ENCODE data around the gene JHY. TPM values are rescaled to one million over a fixed set of nuclear protein-coding genes. Genes with fewer than 3 reads are reported as not detected.

The JHY gene
- total and polyA plus RNA-seq, 4 donors = 0.13 to 0.25 (median 0.14) TPM

DNA sequence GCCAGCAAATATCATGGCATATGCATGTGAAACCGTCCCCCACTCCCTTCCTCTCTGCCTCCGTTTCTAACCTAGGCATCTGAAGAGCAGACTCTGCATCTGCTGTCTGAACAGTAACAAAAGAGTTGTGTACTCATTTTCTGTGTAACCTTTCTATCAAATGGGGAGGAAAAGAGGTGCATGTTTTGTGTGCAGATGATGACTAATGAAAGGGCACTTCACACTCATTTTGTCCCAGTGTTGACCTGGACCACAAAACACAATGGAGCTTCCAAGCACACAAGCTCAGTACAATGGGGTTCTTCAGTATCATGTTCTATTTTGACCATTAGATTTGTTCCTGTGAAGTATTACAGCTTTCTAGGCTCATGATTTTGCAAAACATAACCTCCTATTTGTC lies 13.0 kb downstream of the JHY start:
- Histone ChIP-seq H3K9ac (ENCODE audit: low read depth in 1 of 2, low read length in 2 of 2) (no peak overlapping the region), H3K27ac (ENCODE audit: low read depth in 1 of 2, low read length in 2 of 2) (no peak overlapping the region), H3K4me1 (ENCODE audit: control insufficient read depth in 4 of 4, insufficient read depth in 4 of 4, low read length in 3 of 4) (peaks cover 0 to 4% (median 0%) of the 10 kb centered on the region in 4 donors), H3K36me3 (ENCODE audit: control insufficient read depth in 4 of 4, insufficient read depth in 3 of 4, low read depth in 1 of 4, low read length in 3 of 4) (no peaks in the 10 kb centered on the region), H3K4me3 (ENCODE audit: low read depth in 1 of 3, low read length in 3 of 3) (no peak overlapping the region), H3K9me3 (ENCODE audit: control insufficient read depth in 4 of 4, low read length in 3 of 4) (no peaks in the 10 kb centered on the region), H3K27me3 (ENCODE audit: control insufficient read depth in 4 of 4, insufficient read depth in 4 of 4, low read length in 3 of 4) (peaks cover 0 to 11% (median 0%) of the 10 kb centered on the region in 4 donors)
- DNase-seq (ENCODE audit: low spot score) = no peak
- WGBS = 63% methylated on average over 2 of the region's 2 CpGs
- TF ChIP-seq JUND (IDR thresholded peaks at IDR 0.05) = no peak
- TF ChIP-seq, protein P1, sequence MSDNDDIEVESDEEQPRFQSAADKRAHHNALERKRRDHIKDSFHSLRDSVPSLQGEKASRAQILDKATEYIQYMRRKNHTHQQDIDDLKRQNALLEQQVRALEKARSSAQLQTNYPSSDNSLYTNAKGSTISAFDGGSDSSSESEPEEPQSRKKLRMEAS (IDR thresholded peaks at IDR 0.05) = no peak
- TF ChIP-seq SP1 (IDR thresholded peaks at IDR 0.05) = no peak
- TF ChIP-seq GABPA (IDR thresholded peaks at IDR 0.05 in 1 of 2, conservative IDR thresholded peaks at IDR 0.05 in 1 of 2) = no peak

DNA sequence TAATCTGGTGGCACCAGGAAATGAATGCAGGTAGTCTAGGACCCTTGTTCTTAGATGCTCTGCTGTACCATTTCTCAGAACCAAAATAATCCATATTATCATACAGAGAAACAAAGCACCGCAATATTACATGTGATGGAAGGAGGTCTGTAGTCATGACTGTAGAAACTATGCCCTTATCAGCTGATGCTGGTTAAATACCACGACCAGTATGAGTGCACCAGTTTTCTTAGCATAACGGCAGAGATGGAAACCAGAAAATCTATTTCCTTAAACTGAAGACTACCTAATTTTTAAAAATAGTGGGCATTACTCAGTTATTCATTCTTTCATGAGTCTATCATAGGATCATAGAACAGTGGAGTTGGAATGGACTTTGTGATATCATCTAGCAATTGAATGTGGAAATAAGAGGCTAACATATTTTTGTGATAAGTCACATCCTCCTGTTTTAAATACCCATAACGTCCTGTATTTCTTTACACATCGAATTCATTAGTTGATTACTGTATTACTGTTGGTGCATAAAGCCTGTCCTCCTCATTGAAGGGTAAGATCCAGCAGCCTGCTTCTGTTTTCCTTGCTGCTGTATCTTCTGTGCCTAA lies 15.1 kb downstream of the JHY start:
- H3K4me1 ChIP-seq (ENCODE audit: control insufficient read depth in 4 of 4, insufficient read depth in 4 of 4, low read length in 3 of 4) = peaks cover 0 to 4% (median 0%) of the 10 kb centered on the region in 4 donors
- H3K9me3 ChIP-seq (ENCODE audit: control insufficient read depth in 4 of 4, low read length in 3 of 4) = no peaks in the 10 kb centered on the region
- peaks cover 0 to 8% (median 0%) of the 10 kb centered on the region in 4 donors for H3K27me3 ChIP-seq (ENCODE audit: control insufficient read depth in 4 of 4, insufficient read depth in 4 of 4, low read length in 3 of 4)
- H3K27ac ChIP-seq (ENCODE audit: low read depth in 1 of 2, low read length in 2 of 2) = no peak overlapping the region
- 74% methylated on average over 5 of the region's 5 CpGs for WGBS
- no peak overlapping the region for H3K9ac ChIP-seq (ENCODE audit: low read depth in 1 of 2, low read length in 2 of 2)
- DNase-seq (ENCODE audit: low spot score) = no peak
- no peaks in the 10 kb centered on the region for H3K36me3 ChIP-seq (ENCODE audit: control insufficient read depth in 4 of 4, insufficient read depth in 3 of 4, low read depth in 1 of 4, low read length in 3 of 4)
- no peak overlapping the region for H3K4me3 ChIP-seq (ENCODE audit: low read depth in 1 of 3, low read length in 3 of 3)
- TF ChIP-seq SP1 (IDR thresholded peaks at IDR 0.05) (no peak), GABPA (IDR thresholded peaks at IDR 0.05 in 1 of 2, conservative IDR thresholded peaks at IDR 0.05 in 1 of 2) (no peak), RAD21 (IDR thresholded peaks at IDR 0.05) (no peak)

DNA sequence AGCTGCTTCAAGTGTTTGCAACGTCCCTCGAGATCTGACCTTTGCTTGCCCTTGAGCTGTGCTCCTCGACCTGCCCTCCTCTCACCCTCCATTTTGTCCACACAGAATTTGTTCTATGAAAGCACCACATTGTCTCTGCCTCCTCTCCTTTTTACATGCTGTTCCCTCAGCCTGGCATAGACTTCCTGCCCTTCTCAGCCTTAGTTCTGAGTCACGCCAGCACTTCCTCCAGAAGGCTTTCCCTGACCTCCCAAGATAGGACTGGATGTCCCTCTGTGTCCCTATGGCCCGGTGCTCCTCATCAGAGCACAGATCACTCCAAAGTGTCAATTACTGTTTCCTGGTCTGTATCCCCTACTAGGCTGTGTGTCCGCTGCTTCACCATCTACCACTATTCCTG lies 16.2 kb downstream of the JHY start:
- H3K27me3 ChIP-seq (ENCODE audit: control insufficient read depth in 4 of 4, insufficient read depth in 4 of 4, low read length in 3 of 4) = peaks cover 0 to 8% (median 0%) of the 10 kb centered on the region in 4 donors
- peaks cover 0 to 4% (median 0%) of the 10 kb centered on the region in 4 donors for H3K4me1 ChIP-seq (ENCODE audit: control insufficient read depth in 4 of 4, insufficient read depth in 4 of 4, low read length in 3 of 4)
- H3K27ac ChIP-seq (ENCODE audit: low read depth in 1 of 2, low read length in 2 of 2) = no peak overlapping the region
- H3K9me3 ChIP-seq (ENCODE audit: control insufficient read depth in 4 of 4, low read length in 3 of 4) = no peaks in the 10 kb centered on the region
- H3K36me3 ChIP-seq (ENCODE audit: control insufficient read depth in 4 of 4, insufficient read depth in 3 of 4, low read depth in 1 of 4, low read length in 3 of 4) = no peaks in the 10 kb centered on the region
- WGBS = 48% methylated on average over 6 of the region's 6 CpGs
- no peak overlapping the region for H3K9ac ChIP-seq (ENCODE audit: low read depth in 1 of 2, low read length in 2 of 2)
- no peak for DNase-seq (ENCODE audit: low spot score)
- TF ChIP-seq, protein P2, sequence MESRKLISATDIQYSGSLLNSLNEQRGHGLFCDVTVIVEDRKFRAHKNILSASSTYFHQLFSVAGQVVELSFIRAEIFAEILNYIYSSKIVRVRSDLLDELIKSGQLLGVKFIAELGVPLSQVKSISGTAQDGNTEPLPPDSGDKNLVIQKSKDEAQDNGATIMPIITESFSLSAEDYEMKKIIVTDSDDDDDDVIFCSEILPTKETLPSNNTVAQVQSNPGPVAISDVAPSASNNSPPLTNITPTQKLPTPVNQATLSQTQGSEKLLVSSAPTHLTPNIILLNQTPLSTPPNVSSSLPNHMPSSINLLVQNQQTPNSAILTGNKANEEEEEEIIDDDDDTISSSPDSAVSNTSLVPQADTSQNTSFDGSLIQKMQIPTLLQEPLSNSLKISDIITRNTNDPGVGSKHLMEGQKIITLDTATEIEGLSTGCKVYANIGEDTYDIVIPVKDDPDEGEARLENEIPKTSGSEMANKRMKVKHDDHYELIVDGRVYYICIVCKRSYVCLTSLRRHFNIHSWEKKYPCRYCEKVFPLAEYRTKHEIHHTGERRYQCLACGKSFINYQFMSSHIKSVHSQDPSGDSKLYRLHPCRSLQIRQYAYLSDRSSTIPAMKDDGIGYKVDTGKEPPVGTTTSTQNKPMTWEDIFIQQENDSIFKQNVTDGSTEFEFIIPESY (IDR thresholded peaks at IDR 0.05) = no peak
- TF ChIP-seq HNF4G (IDR thresholded peaks at IDR 0.05) = no peak
- no peak for TF ChIP-seq JUND (IDR thresholded peaks at IDR 0.05)
- TF ChIP-seq GABPA (IDR thresholded peaks at IDR 0.05 in 1 of 2, conservative IDR thresholded peaks at IDR 0.05 in 1 of 2) = no peak
- peak; percentile 44 for TF ChIP-seq NR2F2 (IDR thresholded peaks at IDR 0.05)
- H3K4me3 ChIP-seq (ENCODE audit: low read depth in 1 of 3, low read length in 3 of 3) = no peak overlapping the region

DNA sequence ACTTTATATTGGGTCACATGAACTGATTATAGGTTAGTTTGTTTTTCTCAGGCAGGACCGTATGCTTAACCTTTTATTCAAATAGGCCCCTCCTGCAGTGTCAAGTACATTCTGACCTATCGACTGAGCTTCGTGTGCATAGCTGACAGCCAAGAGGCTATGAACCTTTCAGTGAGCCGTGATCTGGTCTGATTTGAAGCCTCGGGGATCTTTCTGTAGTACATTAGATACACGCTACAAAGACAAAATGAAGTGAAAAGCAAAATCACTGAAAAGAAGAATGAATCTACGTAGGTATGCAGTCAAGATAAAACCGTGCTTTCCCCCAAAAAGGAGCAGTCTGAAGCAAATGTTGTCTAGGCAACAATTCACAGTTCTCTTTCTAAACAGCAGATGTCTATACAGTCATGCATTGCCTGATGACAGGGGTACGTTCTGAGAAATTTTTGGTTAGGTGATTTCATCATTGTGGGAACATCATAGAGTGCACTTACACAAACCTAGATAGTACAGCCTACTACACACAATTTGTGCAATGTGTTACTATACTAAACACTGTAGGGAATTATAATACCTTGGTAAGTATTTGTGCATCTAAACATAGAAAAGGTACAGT lies 18.1 kb downstream of the JHY start:
- Histone ChIP-seq H3K36me3 (ENCODE audit: control insufficient read depth in 4 of 4, insufficient read depth in 3 of 4, low read depth in 1 of 4, low read length in 3 of 4) (no peaks in the 10 kb centered on the region), H3K9ac (ENCODE audit: low read depth in 1 of 2, low read length in 2 of 2) (no peak overlapping the region), H3K4me1 (ENCODE audit: control insufficient read depth in 4 of 4, insufficient read depth in 4 of 4, low read length in 3 of 4) (peaks cover 0 to 4% (median 0%) of the 10 kb centered on the region in 4 donors), H3K9me3 (ENCODE audit: control insufficient read depth in 4 of 4, low read length in 3 of 4) (no peaks in the 10 kb centered on the region), H3K4me3 (ENCODE audit: low read depth in 1 of 3, low read length in 3 of 3) (no peak overlapping the region), H3K27ac (ENCODE audit: low read depth in 1 of 2, low read length in 2 of 2) (no peak overlapping the region), H3K27me3 (ENCODE audit: control insufficient read depth in 4 of 4, insufficient read depth in 4 of 4, low read length in 3 of 4) (peaks cover 0 to 8% (median 0%) of the 10 kb centered on the region in 4 donors)
- TF ChIP-seq, protein P1 (IDR thresholded peaks at IDR 0.05) = no peak
- TF ChIP-seq FOXA1 (IDR thresholded peaks at IDR 0.05) = no peak
- TF ChIP-seq JUND (IDR thresholded peaks at IDR 0.05) = no peak
- no peak for TF ChIP-seq RXRA (IDR thresholded peaks at IDR 0.05)
- no peak for TF ChIP-seq RAD21 (IDR thresholded peaks at IDR 0.05)
- TF ChIP-seq HNF4G (IDR thresholded peaks at IDR 0.05) = no peak
- TF ChIP-seq SP1 (IDR thresholded peaks at IDR 0.05) = no peak
- TF ChIP-seq, protein P3, sequence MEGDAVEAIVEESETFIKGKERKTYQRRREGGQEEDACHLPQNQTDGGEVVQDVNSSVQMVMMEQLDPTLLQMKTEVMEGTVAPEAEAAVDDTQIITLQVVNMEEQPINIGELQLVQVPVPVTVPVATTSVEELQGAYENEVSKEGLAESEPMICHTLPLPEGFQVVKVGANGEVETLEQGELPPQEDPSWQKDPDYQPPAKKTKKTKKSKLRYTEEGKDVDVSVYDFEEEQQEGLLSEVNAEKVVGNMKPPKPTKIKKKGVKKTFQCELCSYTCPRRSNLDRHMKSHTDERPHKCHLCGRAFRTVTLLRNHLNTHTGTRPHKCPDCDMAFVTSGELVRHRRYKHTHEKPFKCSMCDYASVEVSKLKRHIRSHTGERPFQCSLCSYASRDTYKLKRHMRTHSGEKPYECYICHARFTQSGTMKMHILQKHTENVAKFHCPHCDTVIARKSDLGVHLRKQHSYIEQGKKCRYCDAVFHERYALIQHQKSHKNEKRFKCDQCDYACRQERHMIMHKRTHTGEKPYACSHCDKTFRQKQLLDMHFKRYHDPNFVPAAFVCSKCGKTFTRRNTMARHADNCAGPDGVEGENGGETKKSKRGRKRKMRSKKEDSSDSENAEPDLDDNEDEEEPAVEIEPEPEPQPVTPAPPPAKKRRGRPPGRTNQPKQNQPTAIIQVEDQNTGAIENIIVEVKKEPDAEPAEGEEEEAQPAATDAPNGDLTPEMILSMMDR (IDR thresholded peaks at IDR 0.05; ENCODE audit: low read depth, low read length, missing input control) = no peak
- no peak for TF ChIP-seq TAF1 (conservative IDR thresholded peaks at IDR 0.05)
- no peak for TF ChIP-seq EGR1 (IDR thresholded peaks at IDR 0.05; ENCODE audit: low read depth in 2 of 2)
- no peak for TF ChIP-seq YY1 (IDR thresholded peaks at IDR 0.05)
- TF ChIP-seq FOXA2 (IDR thresholded peaks at IDR 0.05) = no peak
- TF ChIP-seq GABPA (IDR thresholded peaks at IDR 0.05 in 1 of 2, conservative IDR thresholded peaks at IDR 0.05 in 1 of 2) = no peak
- no peak for TF ChIP-seq NR2F2 (IDR thresholded peaks at IDR 0.05)
- 49% methylated on average over 9 of the region's 9 CpGs for WGBS
- no peak for DNase-seq (ENCODE audit: low spot score)
